Uterus (tissue), 4 donors: ENCODE results near the gene NISCH. TPM values are rescaled to one million over a fixed set of nuclear protein-coding genes. Genes with fewer than 3 reads are reported as not detected.

Source experiments
- DNase-seq, 2 donors: peaks; one replicate each; pipeline ENCODE4 v3.0.0-alpha.2; 2019 to 2020
- H3K27ac ChIP-seq, 2 donors: fragments of 200-600 bp; sonication (generic); 1 replicate in 1 of 2; 2 replicates in 1 of 2; pipeline ENCODE4 v1.5.1; 2016 to 2018
- H3K27me3 ChIP-seq, 2 donors: fragments of 200-600 bp; sonication (generic); one replicate each; pipeline ENCODE4 v1.5.1; 2018 to 2019; ENCODE audit warnings: control low read depth in 1 of 2
- H3K36me3 ChIP-seq, 2 donors: fragments of 200-600 bp; sonication (generic); one replicate each; pipeline ENCODE4 v1.5.1; 2019; ENCODE audit warnings: control low read depth in 1 of 2
- H3K4me1 ChIP-seq, 2 donors: fragments of 200-600 bp; sonication (generic); one replicate each; pipeline ENCODE4 v1.5.1; 2018 to 2019; ENCODE audit warnings: control low read depth in 1 of 2
- H3K4me3 ChIP-seq, 2 donors: fragments of 200-600 bp; sonication (generic); 1 replicate in 1 of 2; 2 replicates in 1 of 2; pipeline ENCODE4 v1.5.1; 2018 to 2019; ENCODE audit warnings: mild to moderate bottlenecking in 1 of 2
- H3K9me3 ChIP-seq, 2 donors: fragments of 200-600 bp; sonication (generic); one replicate each; pipeline ENCODE4 v1.5.1; 2019; ENCODE audit warnings: control low read depth in 1 of 2
- CTCF ChIP-seq, 4 experiments: fragments of 200-600 bp in 2 of 4; fragments of 450-650 bp in 2 of 4; sonication (generic) in 2 of 4; IDR thresholded peaks; one replicate each; pipeline ENCODE4 v1.5.1; 2016 to 2019; ENCODE audit warnings: antibody characterized with exemption in 4 of 4, mild to moderate bottlenecking in 2 of 4, moderate library complexity in 1 of 4
- POLR2A ChIP-seq, 2 donors: fragments of 450-650 bp; IDR thresholded peaks; one replicate each; pipeline ENCODE4 v1.6.1; 2016; ENCODE audit warnings: antibody characterized with exemption in 2 of 2, mild to moderate bottlenecking in 1 of 2, moderate library complexity in 1 of 2
- intact Hi-C: fragments of 100-400 bp; cut with DNase I; formaldehyde crosslinking; loops from one replicate; pipeline ENCODE4 v1.15.1; 2023; ENCODE audit warnings: low total_unique reads
- total RNA-seq, 4 donors: library from RNA; depleted of rRNA in 3 of 4; stranded (reverse); fragments of >200 nt in 3 of 4; gene quantifications; one replicate each; pipeline versions ENCODE4 v1.1.0 to v1.2.4, GENCODE V29; 2014 to 2023
- donor health status: DM: yes; HTN: yes; CAD: no.

NISCH gene
- total RNA-seq, 4 donors from 2014 or later = 50.0 to 157 (median 114) TPM

- H3K4me1 ChIP-seq = no peaks in the 10 kb centered on the region
- no peak for DNase-seq
- H3K27me3 ChIP-seq = no peaks in the 10 kb centered on the region
- no peaks in the 10 kb centered on the region for H3K36me3 ChIP-seq
- intact Hi-C loops = no loop called here
- no peak overlapping the region for H3K27ac ChIP-seq
- H3K4me3 ChIP-seq = no peak overlapping the region
- no peaks in the 10 kb centered on the region for H3K9me3 ChIP-seq
- TF ChIP-seq CTCF (IDR thresholded peaks at IDR 0.05) (no peak), POLR2A (IDR thresholded peaks at IDR 0.05) (no peak)
Observed at GRCh38 chr3:52507359-52507758, 52.0 kb downstream of the NISCH start.

- no peak for TF ChIP-seq CTCF (IDR thresholded peaks at IDR 0.05)
- no peak for TF ChIP-seq POLR2A (IDR thresholded peaks at IDR 0.05)
- H3K36me3 ChIP-seq = no peaks in the 10 kb centered on the region
- no peak overlapping the region for H3K27ac ChIP-seq
- H3K27me3 ChIP-seq = no peaks in the 10 kb centered on the region
- no peak overlapping the region for H3K4me3 ChIP-seq
- no peak for DNase-seq
- H3K9me3 ChIP-seq = no peaks in the 10 kb centered on the region
- no peaks in the 10 kb centered on the region for H3K4me1 ChIP-seq
- intact Hi-C loops = no loop called here
Observed at GRCh38 chr3:52509753-52510328, 54.4 kb downstream of the NISCH start.

GRCh38 chr3:52511509-52511908 is 56.1 kb downstream of the NISCH start:
- H3K4me1 ChIP-seq = no peaks in the 10 kb centered on the region
- intact Hi-C loops = no loop called here
- H3K27me3 ChIP-seq = no peaks in the 10 kb centered on the region
- H3K9me3 ChIP-seq = no peaks in the 10 kb centered on the region
- H3K36me3 ChIP-seq = no peaks in the 10 kb centered on the region
- TF ChIP-seq POLR2A (IDR thresholded peaks at IDR 0.05) (no peak), CTCF (IDR thresholded peaks at IDR 0.05) (no peak)
- DNase-seq = no peak
- no peak overlapping the region for H3K4me3 ChIP-seq
- no peak overlapping the region for H3K27ac ChIP-seq

- H3K36me3 ChIP-seq = no peaks in the 10 kb centered on the region
Observed at GRCh38 chr3:52512105-52512504, 56.7 kb downstream of the NISCH start.

GRCh38 chr3:52512727-52513126 is 57.3 kb downstream of the NISCH start:
- DNase-seq = no peak
- H3K9me3 ChIP-seq = no peaks in the 10 kb centered on the region
- no peaks in the 10 kb centered on the region for H3K4me1 ChIP-seq
- intact Hi-C loops = no loop called here
- no peak overlapping the region for H3K27ac ChIP-seq
- TF ChIP-seq POLR2A (IDR thresholded peaks at IDR 0.05) (no peak), CTCF (IDR thresholded peaks at IDR 0.05) (no peak)
- H3K4me3 ChIP-seq = no peak overlapping the region
- H3K27me3 ChIP-seq = no peaks in the 10 kb centered on the region
- no peaks in the 10 kb centered on the region for H3K36me3 ChIP-seq

More at GRCh38 chr3:52512105-52512504, 56.7 kb downstream of the NISCH start:
- intact Hi-C loops = no loop called here
- TF ChIP-seq CTCF (IDR thresholded peaks at IDR 0.05) = no peak
- TF ChIP-seq POLR2A (IDR thresholded peaks at IDR 0.05) = no peak
- DNase-seq = no peak
- Histone ChIP-seq H3K27ac (no peak overlapping the region), H3K27me3 (no peaks in the 10 kb centered on the region), H3K4me1 (no peaks in the 10 kb centered on the region), H3K9me3 (no peaks in the 10 kb centered on the region), H3K4me3 (no peak overlapping the region)
